PC-9 (cell line): ENCODE measurements around the gene NKX6-2. TPM values are rescaled to one million over a fixed set of nuclear protein-coding genes. Genes with fewer than 3 reads are reported as not detected.
"Not testable (repeated sequence)": the region's sequence is repeated elsewhere in the genome, so short reads cannot be mapped to it uniquely, and the experiment has no call there.

ENCODE experiments used
- BruUV-seq: library from RNA; stranded (reverse); fragments of 400-500 nt; replicated peaks from 2 replicates; lab custom pipeline; 2021; lab: Mats Ljungman, UMichigan
- CTCF ChIA-PET: fragments of 300-600 bp; sonication (Branson Sonifier 250); formaldehyde crosslinking; loops from one replicate; lab custom pipeline; 2022; ENCODE audit warnings: antibody characterized with exemption; lab: Charles Lee
- POLR2A ChIA-PET: fragments of 300-600 bp; sonication (Branson Sonifier 250); formaldehyde crosslinking; loops from one replicate; lab custom pipeline; 2022; ENCODE audit warnings: antibody characterized with exemption; ENCODE audit not compliant: unreplicated experiment; lab: Charles Lee
- DNase-seq, 2 experiments: peaks; one replicate each; pipeline versions ENCODE4 v3.0.0 to v3.0.0-alpha.2; 2015 to 2022; ENCODE audit warnings: mixed read lengths in 1 of 2
- H2AFZ ChIP-seq: fragments of 200-600 bp; sonication (generic); 2 replicates; pipeline ENCODE4 v1.8.1; 2017; ENCODE audit warnings: antibody characterized with exemption
- H3F3A ChIP-seq: fragments of 200-600 bp; sonication (generic); 2 replicates; pipeline ENCODE4 v1.8.1; 2017; ENCODE audit warnings: antibody characterized with exemption, mild to moderate bottlenecking, low read depth; ENCODE audit not compliant: insufficient read depth
- H3K27ac ChIP-seq: fragments of 200-600 bp; sonication (generic); 2 replicates; pipeline ENCODE4 v1.6.1; 2016; ENCODE audit warnings: mixed run types
- H3K27me3 ChIP-seq: fragments of 200-600 bp; sonication (generic); 2 replicates; pipeline ENCODE4 v1.6.1; 2016; ENCODE audit warnings: low read depth, mixed run types; ENCODE audit not compliant: insufficient read depth
- H3K36me3 ChIP-seq: fragments of 200-600 bp; sonication (generic); 2 replicates; pipeline ENCODE4 v1.6.1; 2016; ENCODE audit warnings: low read depth, mixed run types
- H3K4me1 ChIP-seq: fragments of 200-600 bp; sonication (generic); replicated peaks from 2 replicates; pipeline ENCODE4 v1.6.1; 2016; ENCODE audit warnings: mixed run types; ENCODE audit not compliant: insufficient read depth
- H3K4me2 ChIP-seq: fragments of 200-600 bp; sonication (generic); 2 replicates; pipeline ENCODE4 v1.6.1; 2017; ENCODE audit warnings: mixed run types
- H3K4me3 ChIP-seq: fragments of 200-600 bp; sonication (generic); 2 replicates; pipeline ENCODE4 v1.6.1; 2016; ENCODE audit warnings: mixed run types
- H3K79me2 ChIP-seq: fragments of 200-600 bp; sonication (generic); 2 replicates; pipeline ENCODE4 v1.6.1; 2017; ENCODE audit warnings: low read depth, mixed run types
- H3K9me2 ChIP-seq: fragments of 200-600 bp; sonication (generic); 2 replicates; pipeline ENCODE4 v1.8.1; 2017; ENCODE audit warnings: mild to moderate bottlenecking; ENCODE audit not compliant: insufficient read depth
- H3K9me3 ChIP-seq: fragments of 200-600 bp; sonication (generic); 2 replicates; pipeline ENCODE4 v1.8.1; 2016; ENCODE audit warnings: low read depth; ENCODE audit not compliant: insufficient read depth
- H4K20me1 ChIP-seq: fragments of 200-600 bp; sonication (generic); 2 replicates; pipeline ENCODE4 v1.8.1; 2017; ENCODE audit not compliant: insufficient read depth
- EZH2 ChIP-seq: fragments of 200-600 bp; sonication (generic); IDR thresholded peaks from 2 replicates; pipeline ENCODE4 v1.8.0; 2017; ENCODE audit warnings: antibody characterized with exemption, low read depth
- intact Hi-C: fragments of 100-400 bp; cut with micrococcal nuclease; formaldehyde crosslinking; loops from one replicate; pipeline ENCODE4 v1.10.0; 2022; ENCODE audit not compliant: unreplicated experiment
- total RNA-seq: library from RNA; stranded (reverse); gene quantifications from 2 replicates; pipeline ENCODE4 v1.2.3, GENCODE V29; 2021
- TF ChIP-seq, protein P1 (sequence below): fragments of 200-600 bp; sonication (generic); conservative IDR thresholded peaks from 2 replicates; pipeline ENCODE4 v1.6.1; 2017; ENCODE audit warnings: mixed run types, antibody characterized with exemption, mild to moderate bottlenecking, moderate library complexity

NKX6-2 gene
- total RNA-seq, 1 experiment from 2014 or later = not detected

DNA sequence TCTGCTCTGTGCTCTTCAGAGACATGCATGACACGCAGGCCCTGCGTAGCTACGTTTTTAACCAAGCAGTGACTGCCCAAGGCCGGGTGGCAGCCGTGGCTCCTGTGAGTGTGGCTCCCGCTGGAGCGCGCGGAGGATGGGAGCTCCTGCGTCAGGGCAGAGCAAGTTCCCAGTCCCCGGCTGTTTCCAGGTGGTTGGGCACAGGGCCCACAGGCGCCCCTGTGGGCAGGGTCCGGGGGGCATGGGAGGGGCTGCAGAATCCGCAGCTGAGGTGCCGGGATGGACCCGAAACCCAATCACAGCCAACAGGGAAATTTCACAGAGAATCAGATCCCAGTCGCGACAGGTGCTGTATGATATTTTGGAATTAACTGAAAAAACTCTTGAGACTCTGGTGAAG is 9.8 kb downstream of the NKX6-2 start:
- Histone ChIP-seq H3K27me3 (no peaks in the 10 kb centered on the region), H2AFZ (no peak overlapping the region), H3K9me2 (no peaks in the 10 kb centered on the region), H3K4me2 (no peak overlapping the region), H3F3A (no peaks in the 10 kb centered on the region), H4K20me1 (no peaks in the 10 kb centered on the region), H3K4me1 (no peaks in the 10 kb centered on the region), H3K9me3 (no peaks in the 10 kb centered on the region), H3K4me3 (no peak overlapping the region), H3K79me2 (no peaks in the 10 kb centered on the region), H3K36me3 (no peaks in the 10 kb centered on the region), H3K27ac (no peak overlapping the region)
- TF ChIP-seq, protein P1, sequence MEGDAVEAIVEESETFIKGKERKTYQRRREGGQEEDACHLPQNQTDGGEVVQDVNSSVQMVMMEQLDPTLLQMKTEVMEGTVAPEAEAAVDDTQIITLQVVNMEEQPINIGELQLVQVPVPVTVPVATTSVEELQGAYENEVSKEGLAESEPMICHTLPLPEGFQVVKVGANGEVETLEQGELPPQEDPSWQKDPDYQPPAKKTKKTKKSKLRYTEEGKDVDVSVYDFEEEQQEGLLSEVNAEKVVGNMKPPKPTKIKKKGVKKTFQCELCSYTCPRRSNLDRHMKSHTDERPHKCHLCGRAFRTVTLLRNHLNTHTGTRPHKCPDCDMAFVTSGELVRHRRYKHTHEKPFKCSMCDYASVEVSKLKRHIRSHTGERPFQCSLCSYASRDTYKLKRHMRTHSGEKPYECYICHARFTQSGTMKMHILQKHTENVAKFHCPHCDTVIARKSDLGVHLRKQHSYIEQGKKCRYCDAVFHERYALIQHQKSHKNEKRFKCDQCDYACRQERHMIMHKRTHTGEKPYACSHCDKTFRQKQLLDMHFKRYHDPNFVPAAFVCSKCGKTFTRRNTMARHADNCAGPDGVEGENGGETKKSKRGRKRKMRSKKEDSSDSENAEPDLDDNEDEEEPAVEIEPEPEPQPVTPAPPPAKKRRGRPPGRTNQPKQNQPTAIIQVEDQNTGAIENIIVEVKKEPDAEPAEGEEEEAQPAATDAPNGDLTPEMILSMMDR = no peak
- TF ChIP-seq EZH2 = no peak
- ChIA-PET CTCF (no interaction called here), POLR2A (no interaction called here)
- DNase-seq = no peak
- intact Hi-C loops = no loop called here
- BruUV-seq = no TSS peak

DNA sequence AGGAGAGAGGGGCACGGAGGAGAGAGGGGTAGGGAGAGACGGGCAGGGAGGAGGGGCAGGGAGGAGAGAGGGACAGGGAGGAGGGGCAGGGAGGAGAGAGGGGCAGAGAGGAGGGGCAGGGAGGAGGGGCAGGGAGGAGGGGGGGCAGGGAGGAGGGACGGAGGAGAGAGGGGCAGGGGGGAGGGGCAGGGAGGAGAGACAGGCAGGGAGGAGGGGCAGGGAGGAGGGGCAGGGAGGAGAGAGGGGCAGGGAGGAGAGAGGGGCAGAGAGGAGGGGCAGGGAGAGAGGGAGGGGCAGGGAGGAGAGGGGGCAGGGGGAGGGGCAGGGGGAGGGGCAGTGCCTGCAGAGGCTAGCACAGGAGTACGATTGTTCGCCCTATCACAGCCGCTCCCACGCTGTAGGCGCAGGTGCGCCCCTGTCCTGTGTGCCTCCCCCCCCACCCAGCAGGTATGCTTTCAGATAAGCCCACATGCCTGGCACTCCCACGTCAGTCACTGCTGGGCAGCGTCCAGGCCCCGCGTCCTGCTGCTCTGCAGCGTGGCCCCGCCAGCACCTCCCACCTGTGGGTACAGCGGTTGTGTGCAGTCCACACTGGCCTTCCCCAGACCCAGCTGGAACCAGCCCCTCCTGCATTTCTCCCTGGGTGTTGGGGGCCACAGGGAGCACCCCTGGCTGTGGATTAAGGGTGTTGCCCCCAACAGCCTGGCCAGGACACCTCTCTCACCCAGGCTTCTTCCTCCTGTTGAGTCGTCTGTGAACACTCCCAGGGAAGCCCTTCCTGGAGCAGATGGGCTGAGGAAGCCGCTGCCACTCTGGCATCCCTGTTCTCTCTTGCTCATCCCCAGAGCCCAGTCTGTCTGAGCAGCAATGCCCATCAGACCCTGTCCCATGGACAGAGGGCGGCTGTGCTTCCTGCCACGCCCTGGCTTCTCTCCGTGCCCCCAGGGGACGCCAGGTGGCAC is 10.8 kb downstream of the NKX6-2 start:
- Histone ChIP-seq H3F3A (no peaks in the 10 kb centered on the region), H3K27ac (no peak overlapping the region), H4K20me1 (no peaks in the 10 kb centered on the region), H3K79me2 (no peaks in the 10 kb centered on the region), H3K4me3 (no peak overlapping the region), H3K9me3 (no peaks in the 10 kb centered on the region), H3K27me3 (no peaks in the 10 kb centered on the region), H3K4me1 (no peaks in the 10 kb centered on the region), H3K4me2 (no peak overlapping the region), H3K36me3 (no peaks in the 10 kb centered on the region), H3K9me2 (no peaks in the 10 kb centered on the region), H2AFZ (no peak overlapping the region)
- CTCF ChIA-PET = no interaction called here
- DNase-seq = no peak
- POLR2A ChIA-PET = no interaction called here
- intact Hi-C loops = no loop called here
- TF ChIP-seq, protein P1 = no peak
- no peak for TF ChIP-seq EZH2
- BruUV-seq = no TSS peak

DNA sequence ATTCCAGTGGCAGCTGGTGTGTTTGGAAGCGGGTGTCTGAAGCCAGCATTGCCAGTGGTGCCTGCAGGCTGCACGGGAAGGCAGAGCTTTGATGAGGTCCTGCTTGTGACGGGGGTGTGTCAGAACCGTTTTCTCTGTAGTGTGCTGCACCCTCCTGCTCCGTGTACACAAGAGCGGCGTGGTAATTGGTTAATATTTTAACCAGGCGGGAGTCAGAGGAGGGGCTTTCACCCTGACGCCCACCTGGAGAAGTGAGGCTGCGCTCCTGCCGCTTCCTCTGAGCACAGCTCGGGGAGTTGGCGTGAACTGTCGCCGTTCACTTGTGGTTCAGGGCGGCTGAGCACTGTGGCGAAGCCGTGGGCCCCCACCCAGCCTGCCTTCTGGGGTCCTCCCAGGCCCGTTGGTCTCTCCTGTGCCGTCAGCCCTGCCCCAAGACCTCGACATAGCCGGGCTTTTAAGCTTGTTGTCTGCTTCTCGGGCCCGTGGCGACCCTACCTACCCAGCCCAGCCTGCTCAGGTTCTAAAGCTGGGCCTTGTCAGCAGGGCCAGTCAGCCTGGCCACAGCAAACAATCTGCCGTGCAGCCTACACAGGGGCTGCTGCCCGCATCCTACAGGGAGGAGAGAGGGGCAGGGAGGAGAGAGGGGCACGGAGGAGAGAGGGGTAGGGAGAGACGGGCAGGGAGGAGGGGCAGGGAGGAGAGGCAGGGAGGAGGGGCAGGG is 11.6 kb downstream of the NKX6-2 start:
- no peaks in the 10 kb centered on the region for H3K36me3 ChIP-seq
- no peaks in the 10 kb centered on the region for H3K4me1 ChIP-seq
- intact Hi-C loops = no loop called here
- no peak overlapping the region for H3K4me2 ChIP-seq
- H3K27ac ChIP-seq = no peak overlapping the region
- no peak for TF ChIP-seq EZH2
- TF ChIP-seq, protein P1 = no peak
- CTCF ChIA-PET = no interaction called here
- no peaks in the 10 kb centered on the region for H3K9me2 ChIP-seq
- no peaks in the 10 kb centered on the region for H4K20me1 ChIP-seq
- no peaks in the 10 kb centered on the region for H3K79me2 ChIP-seq
- H3K27me3 ChIP-seq = no peaks in the 10 kb centered on the region
- no peak overlapping the region for H3K4me3 ChIP-seq
- no TSS peak for BruUV-seq
- POLR2A ChIA-PET = no interaction called here
- H3F3A ChIP-seq = no peaks in the 10 kb centered on the region
- no peaks in the 10 kb centered on the region for H3K9me3 ChIP-seq
- DNase-seq = no peak
- H2AFZ ChIP-seq = no peak overlapping the region

DNA sequence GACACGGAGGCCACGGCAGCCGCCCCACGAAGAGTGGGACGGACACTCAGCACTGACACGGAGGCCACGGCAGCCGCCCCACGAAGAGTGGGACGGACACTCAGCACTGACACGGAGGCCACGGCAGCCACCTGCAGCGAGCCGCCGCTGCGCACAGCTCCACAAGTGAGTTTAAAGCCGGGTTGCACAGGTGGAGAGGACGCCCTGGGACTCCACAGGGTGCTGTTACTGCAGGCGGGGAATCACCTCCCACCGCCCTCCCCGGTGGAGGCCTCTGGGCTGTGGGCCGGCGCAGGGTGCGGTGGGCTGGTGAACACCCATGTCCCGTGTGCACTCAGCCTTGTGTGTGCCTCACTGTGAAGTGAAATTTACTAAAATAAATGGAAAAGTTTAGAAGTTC is 13.1 kb downstream of the NKX6-2 start:
- H3K27me3 ChIP-seq, H3K27ac ChIP-seq, H3K4me3 ChIP-seq, H3F3A ChIP-seq, H3K9me2 ChIP-seq, H3K4me1 ChIP-seq, H3K36me3 ChIP-seq, intact Hi-C loops, H3K9me3 ChIP-seq, H3K79me2 ChIP-seq, H2AFZ ChIP-seq, H3K4me2 ChIP-seq, POLR2A ChIA-PET, CTCF ChIA-PET, DNase-seq, BruUV-seq, H4K20me1 ChIP-seq: not testable (repeated sequence)
